ENCODE results near the gene AKAP17A. TPM values are rescaled to one million over a fixed set of nuclear protein-coding genes. Genes with fewer than 3 reads are reported as not detected.
A peak's percentile ranks its signal among the peaks of the same experiment; 100 is the strongest.

The AKAP17A gene
- total RNA-seq, 1 donor from 2014 or later: 84.7 TPM

- H3K9me3 Mint-ChIP-seq: no peaks in the 10 kb centered on the region
- peaks cover 49% of the 10 kb centered on the region for H3K4me1 Mint-ChIP-seq
- H3K27me3 Mint-ChIP-seq: no peaks in the 10 kb centered on the region
- no peak for TF ChIP-seq CTCF (IDR thresholded peaks at IDR 0.05)
- H3K36me3 Mint-ChIP-seq (ENCODE audit: low read depth): peaks cover 24% of the 10 kb centered on the region
- ATAC-seq (ENCODE audit: low read depth) (no peak), DNase-seq (peak; percentile 14)
- H3K27ac Mint-ChIP-seq: peak overlapping the region; percentile 83
- ChIA-PET CTCF (no interaction called here), POLR2A (no interaction called here)
- intact Hi-C loops (cut with micrococcal nuclease): loop anchor here (2.0 to 5.0 kb wide), 6 partner anchors 53 to 1107 kb away; partner anchors contain the start of gene P2RY8
- peak overlapping the region; percentile 12 for H3K4me3 Mint-ChIP-seq
These were observed 1.9 kb upstream of the AKAP17A start for GRCh38 chrX:1589356-1590130.

DNA sequence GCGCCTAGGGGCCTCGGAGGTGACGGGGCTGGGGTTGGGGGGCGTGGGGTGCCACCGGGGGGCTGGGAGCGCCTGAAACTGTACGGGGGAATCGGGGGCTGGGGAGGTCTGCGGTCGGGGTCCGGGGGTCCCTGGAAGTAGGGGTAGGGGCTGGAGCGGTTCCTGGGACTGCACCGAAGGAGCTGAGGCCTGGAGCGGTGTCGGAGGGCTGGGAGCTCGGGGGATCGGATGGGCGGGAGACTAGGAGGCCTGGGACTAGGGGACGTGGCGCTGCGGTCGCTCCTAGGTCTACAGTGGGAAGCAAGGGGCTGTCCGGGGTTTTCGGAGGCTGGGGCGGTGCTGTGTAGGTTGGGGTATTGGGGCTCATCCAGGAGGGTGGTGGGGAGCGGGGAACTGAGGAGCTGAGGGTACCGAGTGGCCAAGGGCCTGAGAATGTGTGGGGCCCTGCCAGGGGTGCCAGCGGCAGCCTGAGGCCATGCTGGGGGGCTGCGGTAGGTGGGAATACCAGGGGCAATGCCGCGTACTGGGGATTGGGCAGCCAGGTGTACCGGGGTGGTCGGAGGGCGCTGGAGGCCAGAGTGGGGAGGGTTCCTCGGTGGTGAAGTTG, 562 bp downstream of the AKAP17A start:
- Mint-ChIP-seq H3K4me3 (peak overlapping the region; percentile 91), H3K4me1 (peaks cover 45% of the 10 kb centered on the region), H3K27me3 (no peaks in the 10 kb centered on the region), H3K36me3 (ENCODE audit: low read depth) (peaks cover 44% of the 10 kb centered on the region), H3K27ac (peak overlapping the region; percentile 81), H3K9me3 (no peaks in the 10 kb centered on the region)
- no peak for TF ChIP-seq CTCF (IDR thresholded peaks at IDR 0.05)
- ChIA-PET CTCF (no interaction called here), POLR2A (no interaction called here)
- DNase-seq (peak; percentile 25), ATAC-seq (ENCODE audit: low read depth) (peak; percentile 1)
- intact Hi-C loops (cut with micrococcal nuclease): loop anchor here (1.0 to 5.0 kb wide), 11 partner anchors 55 to 1105 kb away; partner anchors contain the start of genes P2RY8 and SLC25A6

GRCh38 chrX:1592470-1593142, 1.2 kb downstream of the AKAP17A start:
- CTCF ChIA-PET: no interaction called here
- Mint-ChIP-seq H3K27me3 (no peaks in the 10 kb centered on the region), H3K4me3 (peak overlapping the region; percentile 91), H3K27ac (peak overlapping the region; percentile 81), H3K4me1 (peaks cover 41% of the 10 kb centered on the region), H3K36me3 (ENCODE audit: low read depth) (peaks cover 51% of the 10 kb centered on the region), H3K9me3 (no peaks in the 10 kb centered on the region)
- intact Hi-C loops (cut with micrococcal nuclease): loop anchor here (5.0 kb wide), 2 partner anchors 345 to 1015 kb away; no protein-coding TSS in a partner anchor
- DNase-seq: no peak
- POLR2A ChIA-PET: no interaction called here
- no peak for TF ChIP-seq CTCF (IDR thresholded peaks at IDR 0.05)
- ATAC-seq (ENCODE audit: low read depth): peak; percentile 9

DNA sequence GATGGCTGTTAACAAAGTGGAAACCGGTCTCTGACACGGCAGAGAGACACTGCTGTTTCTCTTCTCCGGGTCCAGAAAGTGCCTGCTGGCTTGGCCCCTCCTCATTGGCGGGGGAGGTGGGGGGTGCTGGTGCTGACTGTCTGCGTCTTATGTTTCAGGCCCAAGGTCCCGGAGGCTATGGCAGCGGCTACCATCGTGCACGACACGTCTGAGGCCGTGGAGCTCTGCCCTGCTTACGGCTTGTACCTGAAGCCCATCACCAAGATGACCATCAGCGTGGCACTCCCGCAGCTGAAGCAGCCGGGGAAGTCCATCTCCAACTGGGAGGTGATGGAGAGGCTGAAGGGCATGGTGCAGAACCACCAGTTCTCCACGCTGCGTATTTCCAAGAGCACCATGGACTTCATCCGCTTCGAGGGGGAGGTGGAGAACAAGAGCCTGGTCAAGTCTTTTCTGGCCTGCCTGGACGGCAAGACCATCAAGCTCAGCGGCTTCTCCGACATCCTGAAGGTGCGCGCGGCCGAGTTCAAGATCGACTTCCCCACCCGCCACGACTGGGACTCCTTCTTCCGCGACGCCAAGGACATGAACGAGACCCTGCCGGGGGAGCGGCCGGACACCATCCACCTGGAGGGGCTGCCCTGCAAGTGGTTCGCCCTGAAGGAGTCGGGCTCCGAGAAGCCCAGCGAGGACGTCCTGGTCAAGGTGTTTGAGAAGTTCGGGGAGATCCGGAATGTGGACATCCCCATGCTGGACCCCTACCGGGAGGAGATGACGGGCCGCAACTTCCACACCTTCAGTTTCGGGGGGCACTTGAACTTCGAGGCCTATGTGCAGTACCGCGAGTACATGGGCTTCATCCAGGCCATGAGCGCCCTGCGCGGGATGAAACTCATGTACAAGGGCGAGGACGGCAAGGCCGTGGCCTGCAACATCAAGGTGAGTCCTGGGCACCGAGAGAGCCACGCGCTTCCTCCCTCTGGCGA, 2.2 kb downstream of the AKAP17A start:
- ChIA-PET CTCF (no interaction called here), POLR2A (no interaction called here)
- Mint-ChIP-seq H3K27ac (peak overlapping the region; percentile 81), H3K36me3 (ENCODE audit: low read depth) (peaks cover 61% of the 10 kb centered on the region), H3K4me1 (peaks cover 41% of the 10 kb centered on the region), H3K27me3 (no peaks in the 10 kb centered on the region), H3K4me3 (peak overlapping the region; percentile 91), H3K9me3 (no peaks in the 10 kb centered on the region)
- ATAC-seq (ENCODE audit: low read depth) (no peak), DNase-seq (peak; percentile 10)
- TF ChIP-seq CTCF (IDR thresholded peaks at IDR 0.05): no peak
- intact Hi-C loops (cut with micrococcal nuclease): loop anchor here (5.0 kb wide), 2 partner anchors 346 to 1014 kb away; no protein-coding TSS in a partner anchor
